ENCODE results near the gene RPL4.
"Not testable (repeated sequence)": the region's sequence is repeated elsewhere in the genome, so short reads cannot be mapped to it uniquely, and the experiment has no call there.

The RPL4 gene

DNA sequence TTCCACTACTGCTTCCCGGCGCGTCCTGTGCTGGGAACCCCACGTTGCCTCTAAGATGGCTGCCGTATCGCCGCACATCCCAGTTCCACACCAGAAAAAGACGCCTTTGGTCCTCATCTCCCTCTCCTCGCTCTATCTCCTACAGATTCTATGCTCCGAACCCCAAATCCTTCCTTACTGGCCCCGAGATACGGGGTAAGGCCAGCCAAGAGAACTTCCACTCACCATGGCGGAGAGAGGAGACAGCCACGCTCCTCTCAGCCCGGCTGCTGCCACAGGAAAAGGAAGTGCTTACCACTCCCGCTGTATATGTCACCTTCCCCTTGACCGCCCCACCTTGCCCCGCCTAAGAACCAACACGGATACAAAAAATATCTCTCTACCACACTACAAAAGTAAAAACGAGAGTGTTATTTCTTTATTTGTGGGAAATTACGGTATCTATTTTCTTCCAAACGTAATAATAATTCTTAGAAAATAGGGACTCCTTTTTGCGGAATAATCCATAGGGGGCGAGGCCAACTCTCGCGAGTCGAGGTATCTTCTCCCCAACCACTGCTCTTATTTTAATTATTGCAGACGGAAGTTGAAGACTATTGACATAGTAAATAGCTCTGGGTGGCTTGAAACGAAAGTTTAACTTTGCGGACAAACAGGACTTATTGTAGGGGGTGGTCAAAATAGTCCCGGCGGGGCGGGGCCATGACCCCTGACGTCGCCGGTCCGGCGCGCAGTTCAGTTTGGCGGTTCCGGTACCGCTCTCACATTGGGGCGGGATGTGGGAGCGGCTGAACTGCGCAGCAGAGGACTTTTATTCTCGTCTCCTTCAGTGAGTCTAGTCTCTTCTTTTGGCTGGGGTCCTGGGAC lies at the start of gene RPL4, which contains the start of gene ZWILCH:
RPL4 (minus strand) TSS at position 293 of the 867 bp plus-strand sequence; CDS start at position 228, 65 bp downstream.
ZWILCH (plus strand) TSS at position 764 of the 867 bp plus-strand sequence; CDS start at position 777, 13 bp downstream.
- peak; percentile 80 for DNase-seq

DNA sequence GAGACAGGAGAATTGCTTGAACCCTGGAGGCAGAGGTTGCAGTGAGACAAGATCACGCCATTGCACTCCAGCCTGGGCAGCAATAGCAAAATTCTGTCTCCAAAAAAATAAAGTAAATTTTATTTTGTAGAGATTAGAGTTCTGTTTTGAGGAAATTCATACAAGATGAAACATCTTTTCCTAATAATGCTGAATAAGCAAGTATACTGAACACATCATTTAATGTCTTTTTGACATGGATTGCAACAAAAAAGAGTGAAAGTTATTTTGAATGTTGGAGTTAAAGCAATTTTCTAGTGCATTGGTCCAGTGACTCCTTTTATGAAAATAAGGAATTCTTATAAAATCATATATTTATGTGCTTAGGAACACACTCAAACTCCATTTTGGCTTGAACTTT lies 40.6 kb upstream of the RPL4 start:
- DNase-seq = no peak

DNA sequence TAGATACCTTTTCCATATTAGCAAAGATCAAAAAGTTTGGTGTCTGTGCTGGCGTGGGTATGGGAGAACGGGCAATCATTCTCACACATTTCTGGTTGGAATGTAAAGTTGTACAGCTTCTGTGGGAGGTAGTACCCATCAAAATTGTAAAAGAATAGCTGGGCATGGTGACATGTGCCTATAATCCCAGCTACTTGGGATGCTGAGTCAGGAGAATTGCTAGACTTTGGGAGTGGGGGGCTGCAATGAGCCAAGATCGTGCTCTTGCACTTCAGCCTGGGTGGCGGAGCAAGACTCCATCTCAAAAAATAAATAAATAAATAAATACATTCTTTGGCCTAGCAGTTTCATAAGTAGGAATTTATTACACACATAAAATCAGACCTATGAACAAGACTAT lies 38.2 kb upstream of the RPL4 start:
- no peak for DNase-seq

DNA sequence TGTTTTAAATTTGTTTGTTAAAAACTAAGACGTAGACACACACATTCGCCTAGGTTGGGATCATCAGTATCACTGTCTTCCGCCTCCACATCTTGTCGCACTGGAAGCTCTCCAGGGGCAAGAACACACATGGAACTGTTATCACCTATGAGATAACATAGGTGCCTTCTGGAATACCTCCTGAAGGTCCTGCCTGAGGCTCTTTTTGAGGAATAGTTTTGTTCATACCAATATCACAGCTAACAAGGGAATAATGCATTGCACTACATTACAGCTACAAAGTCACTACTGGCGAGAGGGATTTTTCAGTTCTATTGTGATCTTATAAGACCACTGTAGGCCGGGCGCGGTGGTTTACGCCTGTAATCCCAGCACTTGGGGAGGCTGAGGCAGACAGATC lies 30.4 kb upstream of the RPL4 start:
- no peak for DNase-seq

DNA sequence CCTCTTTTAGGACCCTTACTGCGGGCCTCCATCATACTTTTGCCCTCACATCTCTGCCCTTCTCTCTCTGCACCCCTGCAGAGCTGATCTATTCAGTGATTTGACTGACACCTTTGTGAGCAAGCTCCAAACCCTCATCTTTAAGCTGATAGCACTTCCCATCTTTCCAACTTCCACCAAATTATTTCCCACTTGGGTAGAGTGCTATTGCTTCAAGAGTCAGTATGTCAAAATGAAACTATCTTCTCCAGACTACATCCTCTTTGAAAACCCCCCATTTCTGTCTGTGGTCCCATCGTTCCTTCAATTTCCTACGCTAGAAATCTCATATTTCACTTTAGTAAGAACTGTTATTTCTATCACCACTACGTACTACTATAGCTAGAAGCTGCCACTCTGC lies 20.2 kb upstream of the RPL4 start:
- DNase-seq = no peak

DNA sequence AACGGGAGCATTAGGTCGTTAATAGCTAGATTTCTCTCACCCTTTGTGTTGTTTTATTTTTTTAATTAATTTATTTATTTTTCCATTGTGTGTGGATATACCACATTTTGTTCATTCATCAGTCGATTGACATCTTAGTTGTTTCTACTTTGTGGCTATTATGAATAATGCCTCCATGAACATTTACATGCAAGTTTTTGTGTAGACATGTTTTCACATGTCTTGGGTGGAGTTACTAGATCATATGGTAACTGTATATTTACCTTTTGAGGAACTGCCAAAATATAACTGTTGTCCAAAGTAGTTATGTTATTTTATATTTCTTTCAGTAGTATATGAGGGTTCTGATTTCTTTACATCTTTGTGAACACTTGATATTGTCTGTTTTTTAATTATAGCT lies 19.3 kb upstream of the RPL4 start:
- no peak for DNase-seq

DNA sequence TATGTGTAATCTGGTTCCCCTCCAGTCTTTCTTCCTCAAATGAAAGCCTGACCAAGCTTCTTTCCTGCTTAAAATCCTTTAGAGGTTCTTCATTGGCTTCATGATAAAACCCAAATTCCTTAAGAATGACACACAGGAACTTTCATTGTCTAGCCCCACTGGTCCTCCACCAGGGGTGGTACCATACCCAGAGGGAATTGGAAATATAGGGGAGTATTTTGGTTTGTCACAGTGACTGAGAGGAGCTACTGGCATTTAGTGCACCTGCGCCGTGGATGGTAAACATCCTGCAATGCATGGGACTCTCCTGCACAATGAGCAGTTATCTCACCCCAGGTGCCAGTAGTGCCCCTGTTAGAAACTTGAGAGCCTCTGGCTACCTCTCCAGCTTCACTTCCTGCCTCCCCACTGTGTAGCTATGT lies 11.3 kb upstream of the RPL4 start:
- no peak for DNase-seq

DNA sequence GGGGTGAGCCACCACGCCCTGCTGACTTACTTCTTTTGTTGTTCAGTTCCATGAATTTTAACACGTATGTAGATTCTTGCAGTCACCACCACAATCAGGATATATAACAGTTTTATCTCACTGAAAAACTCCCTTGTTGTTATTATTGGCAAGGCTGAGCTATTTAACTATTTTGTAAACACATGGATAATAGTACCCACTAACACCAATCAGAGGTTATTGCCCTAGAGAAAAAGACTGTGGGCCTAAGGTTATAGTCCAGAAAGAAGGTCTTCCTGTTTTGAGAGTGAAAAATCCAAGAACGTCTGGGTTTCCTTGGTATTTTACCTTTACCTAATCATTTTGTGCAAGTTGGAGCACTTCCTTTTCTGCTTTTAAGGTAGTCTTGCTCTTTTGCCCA lies 9.9 kb upstream of the RPL4 start:
- DNase-seq = no peak

DNA sequence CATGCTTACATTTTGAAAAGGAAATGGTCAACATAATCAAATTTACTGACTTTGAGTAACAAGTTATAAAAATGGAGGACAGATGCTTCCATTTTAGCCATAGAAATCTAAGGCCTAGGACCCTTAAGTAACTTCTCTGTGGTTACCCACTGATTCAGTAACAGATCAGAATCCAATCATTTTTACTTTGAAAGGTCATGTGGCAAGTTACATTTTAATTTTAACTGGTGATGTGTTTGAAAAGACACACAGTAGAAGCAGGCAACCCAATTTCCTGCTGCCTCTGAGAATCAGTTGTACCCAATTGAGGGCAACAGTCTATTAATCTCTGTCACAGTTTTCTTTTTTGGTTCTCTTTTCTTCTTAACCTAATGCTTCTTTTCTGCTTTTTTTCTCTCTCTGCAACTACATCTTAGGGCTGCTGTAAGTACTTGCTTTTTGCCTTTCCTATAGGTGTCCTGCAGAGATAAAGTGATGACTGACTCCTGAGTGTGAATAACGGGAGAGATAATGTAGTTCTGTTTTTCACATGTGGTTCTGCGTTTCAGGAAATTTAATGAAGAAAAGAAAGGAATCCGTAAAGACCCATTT lies 3.7 kb upstream of the RPL4 start:
- DNase-seq = no peak

DNA sequence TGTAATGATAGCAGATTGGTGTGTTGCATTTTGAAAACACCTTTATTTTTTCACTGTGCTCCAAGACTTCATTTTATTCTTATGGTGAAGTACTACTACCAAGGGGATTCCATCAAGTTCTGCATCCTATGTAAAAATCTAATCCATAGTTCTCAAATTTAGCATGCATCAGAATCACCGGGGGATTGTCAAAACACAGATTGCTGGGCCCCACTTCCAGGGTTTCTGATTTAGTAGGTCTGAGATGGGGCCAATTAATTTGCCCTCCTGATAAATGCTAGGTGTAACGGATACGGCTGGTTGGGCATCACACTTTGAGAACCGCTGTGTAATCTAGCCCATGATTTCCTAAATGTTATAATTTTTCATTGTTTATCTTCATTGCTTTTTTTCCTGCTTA lies 1.2 kb upstream of the RPL4 start:
- no peak for DNase-seq

DNA sequence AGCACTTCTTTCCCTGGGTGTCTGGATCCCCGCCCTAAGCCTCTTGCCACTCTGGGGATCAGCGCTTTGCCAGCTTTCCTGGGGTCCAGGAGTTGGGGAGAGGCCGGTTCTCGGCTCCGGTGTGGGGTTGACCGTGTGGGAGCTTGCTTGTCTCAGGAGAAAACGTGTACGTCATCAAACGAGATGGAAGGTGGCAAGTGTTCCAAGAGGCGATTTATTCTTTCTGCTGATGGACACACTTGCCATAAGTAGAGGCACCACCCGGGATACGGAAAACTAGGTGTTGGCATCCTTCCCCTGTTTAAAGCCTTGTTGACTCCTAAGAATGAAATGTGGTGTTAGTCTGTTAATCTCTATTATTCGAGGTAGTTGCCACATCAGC lies 766 bp upstream of the RPL4 start:
- no peak for DNase-seq

DNA sequence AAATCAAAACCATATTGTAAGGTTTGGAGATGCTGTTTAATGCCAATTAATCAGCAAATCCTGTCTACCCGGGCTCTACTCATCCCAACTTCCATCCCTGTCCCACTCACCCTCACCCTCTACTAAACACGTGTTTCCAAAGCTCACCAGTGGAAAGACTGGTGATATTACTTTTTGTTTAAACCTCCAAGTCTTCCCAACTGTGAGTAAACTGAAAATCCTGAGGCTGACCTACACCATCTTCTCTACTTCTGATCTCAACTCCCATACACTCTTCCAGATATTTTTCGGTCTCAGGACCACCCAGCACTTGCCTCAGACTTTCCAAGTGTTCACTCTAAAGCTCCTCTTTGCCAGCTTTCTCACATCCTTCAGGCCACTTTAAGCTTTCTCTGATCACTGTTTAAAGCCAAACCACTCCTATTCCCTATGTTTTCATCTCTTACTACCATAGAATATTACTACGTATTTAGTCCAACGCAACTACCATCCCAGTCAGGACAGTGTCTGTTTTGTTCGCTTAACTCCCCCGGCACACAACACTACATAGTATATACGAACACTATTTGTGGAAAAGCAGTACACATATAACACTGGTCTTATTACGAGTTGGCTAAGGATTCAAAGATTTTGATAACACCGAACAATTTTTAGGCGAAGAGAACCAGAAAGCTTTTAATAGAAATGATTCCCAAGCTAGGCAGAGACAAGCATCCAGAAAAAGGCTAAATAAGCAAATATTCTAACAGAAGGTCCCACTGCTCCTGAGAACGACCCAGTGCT lies 684 bp downstream of the RPL4 start:
- no peak for DNase-seq

DNA sequence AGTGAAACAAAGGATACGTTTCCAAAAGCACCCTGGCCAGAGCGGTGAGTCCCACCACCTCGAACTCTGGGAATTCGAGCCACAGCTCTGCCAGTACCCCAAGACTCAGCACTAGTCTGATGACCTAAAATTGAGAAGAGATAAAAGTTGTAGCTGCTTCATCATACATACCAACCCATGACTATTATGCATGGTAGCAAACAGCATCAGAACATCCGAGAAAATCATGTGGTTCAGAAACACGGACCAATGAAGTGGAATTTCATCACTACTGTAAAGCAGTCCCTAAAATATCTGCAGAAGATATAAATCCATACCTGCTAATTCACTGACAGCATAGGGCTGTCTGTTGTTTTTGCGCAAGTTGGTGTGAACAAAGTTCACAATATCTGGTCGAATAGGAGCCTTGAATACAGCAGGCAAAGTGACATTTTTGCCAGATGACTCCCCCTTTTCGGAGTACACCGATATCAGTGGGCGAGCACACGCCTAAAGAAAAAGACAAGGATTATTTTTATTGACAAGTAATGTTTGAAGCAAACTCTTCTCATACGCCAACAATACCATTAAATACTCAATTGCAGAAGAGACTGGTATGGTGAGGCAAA lies 1.5 kb downstream of the RPL4 start:
- not testable (repeated sequence) for DNase-seq

DNA sequence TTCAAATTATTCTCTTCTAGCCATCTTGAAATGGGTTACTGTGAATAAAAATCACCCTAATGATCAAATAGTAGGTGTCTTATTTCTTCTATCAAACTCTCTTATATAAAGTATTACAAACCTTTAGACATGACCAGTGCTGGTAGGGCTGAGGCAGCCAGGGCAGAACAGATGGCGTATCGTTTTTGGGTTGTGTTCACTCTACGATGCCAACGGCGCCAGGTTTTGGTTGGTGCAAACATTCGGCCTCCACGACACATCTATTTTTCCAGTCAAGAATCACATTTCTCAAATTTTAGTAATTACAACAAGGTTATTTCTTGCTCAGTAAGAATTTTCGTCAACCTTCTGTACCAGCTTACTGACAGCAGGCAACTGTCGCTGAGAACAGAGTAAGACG lies 2.2 kb downstream of the RPL4 start:
- no peak for DNase-seq

DNA sequence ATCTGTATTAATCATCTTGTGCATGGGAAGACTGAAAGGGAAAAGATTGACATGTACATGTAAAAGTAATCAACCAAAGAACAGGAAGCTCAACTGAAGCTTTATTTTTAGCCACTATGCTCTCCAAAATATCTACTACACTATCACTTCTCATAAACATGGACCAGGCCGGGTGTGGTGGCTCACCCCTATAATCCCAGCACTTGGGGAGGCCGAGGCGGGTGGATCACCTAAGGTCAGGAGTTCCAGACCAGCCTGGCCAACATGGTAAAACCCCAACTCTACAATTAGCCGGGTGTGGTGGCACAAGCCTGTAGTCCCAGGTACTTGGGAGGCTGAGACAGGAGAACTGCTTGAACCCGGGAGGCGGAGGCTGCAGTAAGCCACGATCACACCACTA lies 4.3 kb downstream of the RPL4 start:
- not testable (repeated sequence) for DNase-seq

DNA sequence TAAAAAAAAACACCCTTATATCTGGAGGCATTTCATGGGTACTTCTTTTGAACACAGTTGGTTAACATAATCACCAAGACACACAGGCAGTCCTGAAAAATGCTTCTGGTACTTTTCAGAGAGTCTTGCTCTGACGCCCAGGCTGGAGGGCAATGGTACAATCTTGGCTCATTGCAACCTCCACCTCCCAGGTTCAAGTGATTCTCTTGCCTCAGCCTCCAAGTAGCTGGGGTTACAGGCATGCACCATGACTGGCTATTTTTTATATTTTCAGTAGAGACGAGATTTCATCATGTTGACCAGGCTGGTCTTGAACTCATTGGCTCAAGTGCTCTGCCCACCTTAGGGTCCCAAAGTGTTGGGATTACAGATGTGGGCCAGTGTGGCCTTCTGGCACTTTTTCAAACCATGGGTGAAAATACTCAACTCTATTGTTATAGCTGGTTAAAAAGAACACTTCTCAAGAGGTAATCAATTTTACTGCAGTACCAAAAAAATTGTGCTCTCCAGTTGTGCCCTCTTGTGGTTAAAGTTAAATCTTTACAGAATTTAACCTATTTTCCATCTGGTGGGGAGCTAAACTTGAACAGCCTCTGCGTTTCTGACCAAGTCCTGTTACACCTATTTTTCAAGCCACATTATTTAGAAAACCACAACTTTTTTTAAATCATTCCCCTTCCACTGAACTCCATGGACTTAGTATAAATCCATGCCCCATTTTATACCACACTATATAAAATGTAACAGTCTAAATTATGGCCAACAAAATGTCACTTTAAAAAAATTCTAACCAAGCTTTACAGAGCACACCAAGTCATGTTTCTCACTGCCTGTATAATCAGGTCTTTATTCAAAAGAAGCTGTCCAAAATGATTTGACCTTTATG lies 5.9 kb downstream of the RPL4 start:
- no peak for DNase-seq

DNA sequence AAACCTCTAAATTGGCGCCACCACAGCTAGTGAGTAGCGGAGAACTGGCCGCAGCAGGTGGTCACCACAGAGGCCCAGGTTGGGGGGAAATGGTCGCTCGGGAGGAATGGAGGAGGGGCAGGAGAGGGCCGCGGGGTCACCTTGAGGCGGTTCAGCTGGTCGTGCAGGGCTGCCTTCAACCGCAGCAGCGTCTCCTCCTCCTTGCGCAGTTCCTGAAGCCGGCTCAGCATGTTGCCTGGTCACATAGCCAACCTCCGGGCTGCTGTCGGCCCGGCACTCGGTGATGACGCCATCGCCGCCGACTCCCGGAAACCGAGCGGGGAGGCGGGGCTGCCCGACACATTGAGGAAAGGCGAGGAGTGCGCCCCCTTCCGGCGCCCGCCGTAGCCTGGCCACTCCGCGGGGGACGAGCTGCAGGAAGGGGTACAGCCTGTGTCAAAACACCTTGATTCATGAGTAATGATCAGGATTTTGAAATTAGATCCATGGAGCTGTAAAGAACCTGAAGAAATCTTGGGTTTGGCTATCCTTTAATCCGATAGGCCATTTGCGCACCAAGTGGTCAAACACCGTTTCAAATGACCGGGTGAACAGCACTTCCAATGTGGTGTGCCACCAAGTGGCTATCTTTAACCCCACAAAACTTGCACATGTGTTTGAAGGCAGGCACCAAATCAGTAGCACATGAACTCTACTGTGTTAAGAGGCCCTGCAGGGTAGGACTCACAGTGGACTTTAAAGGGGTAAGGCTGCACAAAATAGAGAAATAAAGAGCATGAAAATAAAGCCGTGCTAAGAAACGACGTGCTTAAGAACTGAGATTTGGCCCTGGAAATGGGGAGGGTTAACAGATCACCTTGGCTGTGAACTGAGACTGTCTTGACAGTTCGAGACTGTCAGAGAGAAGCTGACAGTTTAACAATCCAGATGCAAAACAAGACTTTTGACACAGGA lies 6.9 kb downstream of the RPL4 start, which contains the start of gene SNAPC5:
SNAPC5 (minus strand) TSS at position 261 of the 954 bp plus-strand sequence; CDS start at position 230, 31 bp downstream.
- DNase-seq = peak; percentile 99

DNA sequence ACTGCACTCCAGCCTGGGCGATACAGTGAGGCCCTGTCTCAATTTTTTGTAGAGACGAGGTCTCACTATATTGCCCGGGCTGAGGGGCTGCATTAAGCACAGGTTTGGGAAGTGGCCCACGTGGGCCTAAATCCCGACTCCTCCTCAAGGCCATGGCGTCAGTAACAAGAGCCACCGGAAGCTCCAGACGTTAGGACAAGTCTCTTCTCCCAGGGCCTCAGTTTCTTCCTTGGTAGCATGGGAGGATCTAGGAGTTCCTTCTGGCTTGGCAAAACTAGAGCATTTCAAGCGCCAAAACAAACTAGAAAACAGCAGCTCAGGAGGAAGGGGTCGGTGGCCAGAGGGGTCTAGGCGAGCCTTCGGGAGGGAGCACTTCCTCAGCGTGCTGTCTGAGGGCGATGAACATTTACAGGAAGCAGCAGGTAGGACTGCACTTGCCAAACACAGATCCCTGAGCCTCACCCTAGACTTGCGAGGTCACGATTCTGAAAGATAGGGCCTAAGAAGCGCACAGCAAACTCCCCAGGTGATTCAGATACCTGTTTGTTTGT lies 7.6 kb downstream of the RPL4 start:
- DNase-seq = no peak

DNA sequence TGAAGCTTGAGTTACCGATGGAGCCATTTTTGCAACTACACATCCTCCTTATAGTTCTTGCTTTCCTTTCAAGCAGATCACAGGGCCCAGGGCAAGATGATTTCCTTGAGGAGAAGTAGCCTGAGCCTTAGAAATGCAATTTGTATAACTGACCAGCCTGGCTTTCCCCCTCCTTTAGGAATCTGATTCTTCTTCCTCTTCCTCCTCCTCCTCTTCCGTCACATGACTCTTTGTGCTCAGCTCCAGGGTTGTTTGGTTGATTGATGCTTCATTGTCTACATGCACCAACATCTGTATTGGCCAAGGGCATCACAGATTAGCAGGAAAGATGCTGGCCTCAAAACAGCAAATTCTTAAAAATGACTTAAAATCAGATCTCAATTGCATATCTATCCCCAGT lies 10.4 kb downstream of the RPL4 start:
- no peak for DNase-seq

DNA sequence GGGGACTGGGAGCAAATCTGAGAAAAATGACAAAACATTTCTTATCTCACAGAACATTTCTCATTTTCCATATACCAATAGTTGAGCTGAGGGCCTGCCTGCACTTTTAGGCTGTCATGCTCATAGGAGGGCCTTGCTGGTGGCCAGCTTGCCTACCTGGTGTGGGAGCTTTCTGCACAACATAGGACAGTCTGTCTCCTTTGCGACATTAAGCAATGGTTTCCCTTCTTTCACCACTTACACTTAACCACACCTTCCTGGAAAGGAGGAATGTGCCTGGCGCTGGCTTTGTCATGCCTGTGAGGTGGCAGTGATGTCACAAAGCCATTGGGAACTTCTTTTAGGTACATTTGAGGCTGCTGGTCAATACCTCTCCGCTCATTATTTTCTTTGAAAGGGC lies 12.8 kb downstream of the RPL4 start:
- DNase-seq = no peak

Data from stimulated activated CD4-positive, alpha-beta T cell treated with anti-CD3 and anti-CD28 coated beads, Interleukin-4, amount 100 ng/mL, for 1 hour (primary cell).